GM13977 (cell line): ENCODE measurements around the gene JUN.

Experiments
- DNase-seq: peaks from one replicate; pipeline ENCODE4 v3.0.0; 2012; ENCODE audit warnings: low spot score
- CTCF ChIP-seq: IDR thresholded peaks from 2 replicates; pipeline ENCODE4 v1.5.1; 2012; ENCODE audit warnings: mild to moderate bottlenecking, control low read depth; ENCODE audit not compliant: insufficient read depth; ENCODE audit errors: extremely low read depth, missing control alignments
- in situ Hi-C: fragments of 300-500 bp; cut with MboI; formaldehyde crosslinking; loops from one replicate; pipeline ENCODE4 v1.12.0; 2022; ENCODE audit warnings: low sequenced_read_pairs, low pct_unique_long_range_greater_than_20kb, mixed read lengths, inconsistent platforms; ENCODE audit not compliant: unreplicated experiment

Gene JUN

GRCh38 chr1:58815686-58816071 lies 31.8 kb upstream of the JUN start:
- TF ChIP-seq CTCF, result no peak
- in situ Hi-C loops, result loop anchor here (25.0 kb wide), 1 partner anchor 197 kb away; no protein-coding TSS in a partner anchor
- peak; percentile 62 for DNase-seq

- DNase-seq, result peak; percentile 81
- in situ Hi-C loops, result loop anchor here (25.0 kb wide), 1 partner anchor 197 kb away; no protein-coding TSS in a partner anchor
- no peak for TF ChIP-seq CTCF
Observed at GRCh38 chr1:58815069-58815685, 31.3 kb upstream of the JUN start.

GRCh38 chr1:58814251-58815068 lies 30.6 kb upstream of the JUN start:
- DNase-seq, result peak; percentile 41

GRCh38 chr1:58813801-58814200 lies 30.0 kb upstream of the JUN start:
- in situ Hi-C loops, result loop anchor here (25.0 kb wide), 1 partner anchor 198 kb away; no protein-coding TSS in a partner anchor
- TF ChIP-seq CTCF, result no peak
- no peak for DNase-seq

More at GRCh38 chr1:58814251-58815068, 30.6 kb upstream of the JUN start:
- no peak for TF ChIP-seq CTCF
- in situ Hi-C loops, result loop anchor here (25.0 kb wide), 1 partner anchor 198 kb away; no protein-coding TSS in a partner anchor

- DNase-seq, result no peak
- TF ChIP-seq CTCF, result no peak
- in situ Hi-C loops, result loop anchor here (25.0 kb wide), 1 partner anchor 199 kb away; no protein-coding TSS in a partner anchor
Observed at GRCh38 chr1:58813361-58813760, 29.5 kb upstream of the JUN start.

- in situ Hi-C loops, result loop anchor here (25.0 kb wide), 1 partner anchor 199 kb away; no protein-coding TSS in a partner anchor
- DNase-seq, result no peak
- TF ChIP-seq CTCF, result no peak
Observed at GRCh38 chr1:58812926-58813325, 29.1 kb upstream of the JUN start.
